RWPE2 (cell line): ENCODE results near the gene HSD11B1.

Experiments
- ATAC-seq: fragments of 200-7000 bp; cut with Tn5 transposase; 3 replicates; pipeline ENCODE4 v1.9.1; 2021; ENCODE audit warnings: low read depth
- DNase-seq: peaks from one replicate; pipeline ENCODE4 v3.0.0-alpha.2; 2020; ENCODE audit warnings: low spot score
- H3K27ac ChIP-seq: fragments of 450-650 bp; 2 replicates; pipeline ENCODE4 v1.5.1; 2017; ENCODE audit warnings: mild to moderate bottlenecking; ENCODE audit not compliant: poor library complexity, severe bottlenecking
- H3K27me3 ChIP-seq: fragments of 250-450 bp; sonication (Bioruptor Pico); 2 replicates; pipeline ENCODE4 v1.5.1; 2021; ENCODE audit warnings: mild to moderate bottlenecking, moderate library complexity; ENCODE audit not compliant: insufficient read depth, poor library complexity, severe bottlenecking
- H3K36me3 ChIP-seq: fragments of 250-450 bp; sonication (Bioruptor Pico); 2 replicates; pipeline ENCODE4 v1.5.1; 2020; ENCODE audit warnings: low read depth, mild to moderate bottlenecking, moderate library complexity
- H3K4me1 ChIP-seq: fragments of 250-450 bp; sonication (Bioruptor Pico); 2 replicates; pipeline ENCODE4 v1.5.1; 2021; ENCODE audit warnings: mild to moderate bottlenecking, moderate library complexity; ENCODE audit not compliant: insufficient read depth, poor library complexity, severe bottlenecking
- H3K4me3 ChIP-seq: fragments of 250-450 bp; sonication (Bioruptor Pico); 2 replicates; pipeline ENCODE4 v1.5.1; 2021; ENCODE audit warnings: mild to moderate bottlenecking, moderate library complexity; ENCODE audit not compliant: severe bottlenecking
- H3K9me3 ChIP-seq: fragments of 250-450 bp; sonication (Bioruptor Pico); 2 replicates; pipeline ENCODE4 v1.5.1; 2021; ENCODE audit warnings: mild to moderate bottlenecking, moderate library complexity; ENCODE audit not compliant: severe bottlenecking
- CTCF ChIP-seq: fragments of 450-650 bp; IDR thresholded peaks from one replicate; pipeline ENCODE4 v1.5.1; 2017; ENCODE audit warnings: mild to moderate bottlenecking, moderate library complexity; ENCODE audit not compliant: poor library complexity, severe bottlenecking

Gene HSD11B1

GRCh38 chr1:209706622-209707021 is 2.0 kb downstream of the HSD11B1 start:
- H3K4me3 ChIP-seq: no peak overlapping the region
- DNase-seq: no peak
- no peak for TF ChIP-seq CTCF
- H3K27ac ChIP-seq: no peak overlapping the region
- no peaks in the 10 kb centered on the region for H3K4me1 ChIP-seq
- no peaks in the 10 kb centered on the region for H3K27me3 ChIP-seq
- ATAC-seq: no peak
- no peaks in the 10 kb centered on the region for H3K36me3 ChIP-seq
- H3K9me3 ChIP-seq: no peaks in the 10 kb centered on the region

GRCh38 chr1:209707308-209707707 is 2.7 kb downstream of the HSD11B1 start:
- Histone ChIP-seq H3K27me3 (no peaks in the 10 kb centered on the region), H3K4me1 (no peaks in the 10 kb centered on the region), H3K9me3 (no peaks in the 10 kb centered on the region), H3K36me3 (no peaks in the 10 kb centered on the region), H3K4me3 (no peak overlapping the region), H3K27ac (no peak overlapping the region)
- no peak for DNase-seq
- TF ChIP-seq CTCF: no peak
- ATAC-seq: peak; percentile 35; the same call in 1 of the 3 replicates

- ATAC-seq: no peak
- no peak for DNase-seq
- Histone ChIP-seq H3K4me3 (no peak overlapping the region), H3K36me3 (no peaks in the 10 kb centered on the region), H3K9me3 (no peaks in the 10 kb centered on the region), H3K27me3 (no peaks in the 10 kb centered on the region), H3K27ac (no peak overlapping the region), H3K4me1 (no peaks in the 10 kb centered on the region)
- TF ChIP-seq CTCF: no peak
Measured at GRCh38 chr1:209708297-209708696, 3.7 kb downstream of the HSD11B1 start.

- H3K27me3 ChIP-seq: no peaks in the 10 kb centered on the region
- no peaks in the 10 kb centered on the region for H3K36me3 ChIP-seq
- no peak for ATAC-seq
- H3K4me1 ChIP-seq: no peaks in the 10 kb centered on the region
- no peaks in the 10 kb centered on the region for H3K9me3 ChIP-seq
- H3K4me3 ChIP-seq: no peak overlapping the region
- H3K27ac ChIP-seq: no peak overlapping the region
- no peak for DNase-seq
- no peak for TF ChIP-seq CTCF
Measured at GRCh38 chr1:209710093-209710492, 5.4 kb downstream of the HSD11B1 start.

GRCh38 chr1:209710847-209711246 is 6.2 kb downstream of the HSD11B1 start:
- TF ChIP-seq CTCF: no peak
- Histone ChIP-seq H3K27me3 (no peaks in the 10 kb centered on the region), H3K4me1 (no peaks in the 10 kb centered on the region), H3K4me3 (no peak overlapping the region), H3K9me3 (no peaks in the 10 kb centered on the region), H3K27ac (no peak overlapping the region), H3K36me3 (no peaks in the 10 kb centered on the region)
- DNase-seq (no peak), ATAC-seq (no peak)
